Right ventricle myocardium inferior (tissue), 1 donor: ENCODE results near the gene TMEM54. TPM values are rescaled to one million over a fixed set of nuclear protein-coding genes. Genes with fewer than 3 reads are reported as not detected.
"Not testable (repeated sequence)": the region's sequence is repeated elsewhere in the genome, so short reads cannot be mapped to it uniquely, and the experiment has no call there.

ENCODE experiments used
- ATAC-seq: fragments of 200-7000 bp; cut with Tn5 transposase; one replicate; pipeline ENCODE4 v1.9.1; 2020; ENCODE audit warnings: mild to moderate bottlenecking, moderate library complexity
- DNase-seq: peaks from one replicate; pipeline ENCODE4 v3.0.0; 2021; ENCODE audit errors: missing footprints
- intact Hi-C: fragments of 100-400 bp; cut with DNase I; formaldehyde crosslinking; loops from one replicate; pipeline ENCODE4 v1.11.0; 2022
- total RNA-seq: library from RNA; stranded (reverse); fragmentation: NEBNext Ultra II Directional; extraction: Animal tissue kit (Norgen Biotek cat#: 25700); gene quantifications from one replicate; pipeline ENCODE4 v1.2.1, GENCODE V29; 2021
- donor health status: DM: no; HTN: yes; CAD: no; lungs with severe emphysema.

Gene TMEM54
- total RNA-seq, 1 donor from 2014 or later = 10.9 TPM

DNA sequence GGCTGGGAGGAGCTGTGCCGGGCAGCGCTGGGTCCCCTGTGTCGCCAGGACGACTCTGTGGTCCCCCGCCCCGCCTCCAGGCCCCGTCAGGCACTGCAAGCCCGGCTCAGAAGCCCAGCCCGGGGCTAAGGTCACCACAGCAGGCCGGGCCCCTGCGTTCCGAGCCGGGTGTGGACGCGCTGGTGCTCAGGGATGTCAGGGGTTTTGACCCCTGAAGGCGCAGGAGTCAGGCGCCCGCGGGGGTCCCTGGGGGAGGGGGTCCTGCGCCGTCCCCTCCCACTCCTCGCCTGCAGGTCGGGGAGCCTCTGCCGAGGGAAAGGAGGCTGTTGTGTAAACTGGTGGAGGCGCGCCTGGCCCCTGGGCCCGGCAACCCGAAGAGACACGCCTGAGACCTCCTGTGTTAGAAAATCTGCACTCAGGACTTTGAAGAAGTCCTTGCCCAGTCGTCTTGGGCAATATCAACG, 23.7 kb upstream of the TMEM54 start:
- intact Hi-C loops = no loop called here
- ATAC-seq (peak; percentile 53), DNase-seq (no peak)

- peak; percentile 81 for ATAC-seq
- intact Hi-C loops = no loop called here
- peak; percentile 84 for DNase-seq
Observed at GRCh38 chr1:32920833-32921232, 19.6 kb upstream of the TMEM54 start.

GRCh38 chr1:32919811-32920733, 18.9 kb upstream of the TMEM54 start:
- ATAC-seq (no peak), DNase-seq (no peak)

GRCh38 chr1:32918179-32918578, 17.0 kb upstream of the TMEM54 start:
- intact Hi-C loops = no loop called here
- ATAC-seq (no peak), DNase-seq (no peak)

More at GRCh38 chr1:32919811-32920733, 18.9 kb upstream of the TMEM54 start:
- intact Hi-C loops = no loop called here

DNA sequence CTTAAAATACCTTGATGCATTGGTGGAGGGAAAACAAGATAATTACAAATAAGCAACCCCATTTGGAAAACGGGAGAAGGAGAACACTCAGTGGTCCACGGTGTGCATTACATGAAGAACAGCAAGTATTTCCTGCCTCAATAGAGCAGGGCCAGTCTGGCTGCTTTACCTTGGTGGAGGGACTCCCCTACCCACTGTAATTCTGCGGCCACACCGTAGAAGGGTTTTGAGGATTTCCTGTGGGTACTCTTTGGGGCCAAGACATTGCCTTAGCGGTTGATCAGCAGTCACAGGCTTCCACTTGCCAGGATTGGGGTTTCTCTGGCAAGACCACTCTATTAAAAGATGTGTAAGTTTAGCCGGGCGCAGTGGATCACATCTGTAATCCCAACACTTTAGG, 16.3 kb upstream of the TMEM54 start:
- intact Hi-C loops = no loop called here
- DNase-seq = no peak
- ATAC-seq = no peak

DNA sequence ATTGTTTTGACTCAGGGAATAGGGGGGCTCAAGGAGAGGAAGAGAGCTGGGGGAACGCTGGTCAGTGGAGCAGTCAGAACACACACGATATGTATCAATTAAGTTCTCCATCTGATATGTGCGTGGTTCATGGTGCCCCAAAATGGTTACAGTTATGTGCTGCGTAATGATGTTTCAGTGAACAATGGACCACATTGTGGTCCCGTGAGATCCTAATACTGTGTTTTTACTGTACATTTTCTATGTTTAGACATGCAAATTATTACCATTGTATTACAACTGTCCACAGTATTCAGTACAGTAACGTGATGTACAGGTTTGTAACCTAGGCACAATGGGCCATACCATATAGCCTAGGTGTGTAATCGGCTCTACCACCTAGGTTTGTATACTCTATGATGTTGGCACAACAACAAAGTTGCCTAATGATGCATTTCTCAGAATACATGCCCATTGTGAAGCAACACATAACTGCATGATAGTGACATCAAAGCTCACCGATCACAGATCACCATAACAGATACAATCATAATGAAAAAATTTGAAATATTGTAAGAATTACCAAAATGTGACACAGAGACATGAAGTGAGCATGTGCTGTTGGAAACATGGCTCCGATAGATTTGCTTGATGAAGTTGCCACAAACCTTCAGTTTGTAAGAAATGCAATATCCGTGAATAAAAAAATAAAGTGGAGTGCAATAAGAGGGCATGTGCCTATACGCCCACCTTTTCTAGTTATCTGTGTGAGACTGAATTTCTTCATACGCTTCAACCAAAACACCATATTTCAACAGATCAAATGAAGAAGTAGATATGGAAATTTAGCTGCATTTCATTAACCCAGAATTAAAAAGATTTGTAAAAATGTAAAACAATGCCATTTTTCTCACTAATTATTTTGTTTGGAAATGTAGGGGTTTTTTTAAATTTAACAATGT, 14.8 kb upstream of the TMEM54 start:
- ATAC-seq = no peak
- DNase-seq = no peak
- intact Hi-C loops = no loop called here

- intact Hi-C loops = no loop called here
- ATAC-seq (no peak), DNase-seq (no peak)
Observed at GRCh38 chr1:32910319-32910718, 9.1 kb upstream of the TMEM54 start.

- ATAC-seq = no peak
- DNase-seq = no peak
- intact Hi-C loops = no loop called here
Observed at GRCh38 chr1:32907435-32907834, 6.2 kb upstream of the TMEM54 start.

DNA sequence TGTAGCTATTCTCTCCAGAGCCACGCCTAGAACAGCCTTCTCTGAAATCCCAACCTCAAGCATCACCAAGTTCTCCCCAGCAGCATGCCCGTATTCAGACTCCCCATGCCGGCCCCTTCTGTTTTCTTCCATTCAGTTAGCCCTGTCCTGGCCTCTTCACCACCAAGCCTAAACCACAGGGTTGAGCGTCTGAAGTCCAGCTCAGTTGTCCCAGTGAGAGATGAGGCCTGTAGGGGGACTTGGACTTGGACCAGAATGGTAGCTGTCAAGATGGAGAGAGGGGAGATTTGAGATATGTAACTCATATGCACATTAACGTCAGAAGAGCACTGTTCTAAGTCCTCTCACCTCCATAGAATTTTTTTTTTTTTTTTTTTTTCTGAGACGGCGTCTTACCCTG, 5.5 kb upstream of the TMEM54 start:
- intact Hi-C loops = no loop called here
- ATAC-seq = no peak
- no peak for DNase-seq

GRCh38 chr1:32905588-32905987, 4.4 kb upstream of the TMEM54 start:
- not testable (repeated sequence) for ATAC-seq

GRCh38 chr1:32904797-32905196, 3.6 kb upstream of the TMEM54 start:
- no peak for ATAC-seq
- intact Hi-C loops = no loop called here
- DNase-seq = no peak

More at GRCh38 chr1:32905588-32905987, 4.4 kb upstream of the TMEM54 start:
- intact Hi-C loops, DNase-seq: not testable (repeated sequence)

DNA sequence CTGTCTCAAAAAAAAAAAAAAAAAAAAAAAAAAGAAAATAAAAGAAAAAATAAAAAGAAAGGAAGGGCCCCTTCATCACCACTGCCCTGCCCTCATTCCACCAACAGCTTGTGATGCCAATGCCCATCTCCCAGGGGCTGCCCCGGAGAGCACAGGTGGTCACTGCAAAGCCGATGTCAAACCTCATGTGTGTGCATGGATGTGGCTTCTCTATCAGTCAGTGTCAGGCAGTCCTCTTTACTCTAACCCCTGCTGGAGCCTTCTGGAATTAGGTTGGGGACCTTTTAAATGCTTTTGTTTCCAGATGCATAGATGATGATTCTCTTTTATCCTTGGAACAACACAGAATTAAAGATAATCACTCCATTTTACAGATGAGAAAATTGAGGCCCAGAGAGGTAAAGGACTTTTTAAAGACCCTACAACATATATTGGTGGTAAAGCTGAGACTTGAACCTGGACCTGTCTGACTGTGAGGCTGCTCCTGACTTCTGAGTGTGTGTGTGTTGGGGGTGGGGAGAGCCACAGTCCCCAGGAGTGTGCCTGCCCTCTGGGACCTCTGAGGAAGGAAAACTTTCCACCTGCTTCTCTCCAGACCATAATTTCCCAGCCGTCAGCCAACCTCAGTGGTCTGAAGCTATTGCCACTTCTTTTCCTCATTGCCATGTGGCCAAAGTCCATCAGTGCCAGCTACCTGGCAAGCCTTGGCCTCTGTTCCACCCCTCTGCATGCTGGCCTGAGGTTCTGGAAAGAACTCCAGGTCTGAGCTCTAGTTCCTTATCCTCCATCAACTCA, 3.0 kb upstream of the TMEM54 start:
- no peak for DNase-seq
- no peak for ATAC-seq
- intact Hi-C loops = no loop called here

- intact Hi-C loops = no loop called here
- DNase-seq = no peak
- no peak for ATAC-seq
Observed at GRCh38 chr1:32902535-32902920, 1.3 kb upstream of the TMEM54 start.

DNA sequence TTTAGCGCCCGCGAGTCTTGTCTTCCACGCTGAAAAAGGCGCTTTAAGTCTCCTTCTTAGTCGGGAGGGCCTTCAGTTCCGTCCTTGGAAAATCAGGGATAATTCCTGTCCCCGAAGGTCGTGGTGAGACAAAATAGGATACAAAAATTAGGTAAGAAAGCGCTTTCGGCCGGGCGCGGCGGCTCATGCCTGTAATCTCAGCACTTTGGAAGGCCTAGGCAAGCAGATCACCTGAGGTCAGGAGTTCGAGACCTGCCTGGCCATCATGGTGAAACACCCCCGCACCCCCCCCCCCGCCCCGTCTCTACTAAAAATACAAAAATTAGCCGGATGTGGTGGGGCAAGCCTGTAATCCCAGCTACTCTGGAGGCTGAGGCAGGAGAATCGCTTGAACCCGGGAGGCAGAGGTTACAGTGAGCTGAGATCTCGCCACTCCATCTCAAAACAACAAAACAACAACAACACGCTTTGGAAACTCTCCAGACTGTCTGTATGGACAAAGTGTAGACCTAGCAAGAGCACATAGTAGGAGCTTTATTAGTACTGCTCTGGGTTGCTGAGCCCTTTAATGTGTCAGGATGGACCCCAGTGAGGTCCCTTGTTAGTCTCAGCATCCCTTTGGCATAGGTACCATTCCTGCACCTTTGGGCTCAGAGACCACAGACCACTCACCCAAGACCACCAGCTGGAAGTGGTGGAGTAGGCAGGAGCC, 790 bp upstream of the TMEM54 start:
- no peak for ATAC-seq
- no peak for DNase-seq
- intact Hi-C loops = no loop called here

- intact Hi-C loops = no loop called here
- ATAC-seq (peak; percentile 4), DNase-seq (no peak)
Observed at GRCh38 chr1:32900371-32900955, 726 bp downstream of the TMEM54 start.

DNA sequence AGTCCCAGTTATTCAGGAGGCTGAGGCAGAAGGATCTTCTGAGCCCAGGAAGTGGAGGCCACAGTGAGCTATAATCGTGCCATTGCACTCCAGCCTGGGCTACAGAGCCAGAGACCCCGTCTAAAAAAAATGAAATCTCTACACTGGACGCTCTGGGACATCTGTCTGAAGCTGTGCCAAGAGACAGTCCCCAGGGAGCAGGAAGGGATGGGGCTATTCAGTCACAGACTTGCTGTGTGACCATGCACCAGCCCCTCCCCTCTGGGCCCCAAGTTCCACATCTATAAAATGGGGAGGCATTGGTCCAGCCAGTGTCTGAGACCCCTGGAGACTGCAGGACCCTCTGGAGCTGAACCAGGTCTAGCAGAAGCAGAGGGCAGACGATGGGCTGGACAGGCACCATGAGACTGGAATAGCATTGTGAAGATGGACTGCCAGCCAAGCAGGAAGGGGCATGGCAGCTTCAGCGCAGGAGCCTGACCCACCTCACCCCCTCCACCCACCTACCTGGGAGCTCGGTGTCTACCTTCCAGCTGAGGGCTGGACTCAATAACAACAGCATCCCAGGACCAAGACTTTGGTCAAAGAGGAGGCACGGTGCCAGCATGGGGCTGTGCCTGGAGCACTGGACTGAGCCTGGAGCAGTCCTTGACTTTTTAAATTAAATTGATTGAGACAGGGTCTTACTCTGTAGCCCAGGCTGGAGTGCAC, 1.4 kb downstream of the TMEM54 start:
- DNase-seq (no peak), ATAC-seq (no peak)
- intact Hi-C loops = no loop called here

DNA sequence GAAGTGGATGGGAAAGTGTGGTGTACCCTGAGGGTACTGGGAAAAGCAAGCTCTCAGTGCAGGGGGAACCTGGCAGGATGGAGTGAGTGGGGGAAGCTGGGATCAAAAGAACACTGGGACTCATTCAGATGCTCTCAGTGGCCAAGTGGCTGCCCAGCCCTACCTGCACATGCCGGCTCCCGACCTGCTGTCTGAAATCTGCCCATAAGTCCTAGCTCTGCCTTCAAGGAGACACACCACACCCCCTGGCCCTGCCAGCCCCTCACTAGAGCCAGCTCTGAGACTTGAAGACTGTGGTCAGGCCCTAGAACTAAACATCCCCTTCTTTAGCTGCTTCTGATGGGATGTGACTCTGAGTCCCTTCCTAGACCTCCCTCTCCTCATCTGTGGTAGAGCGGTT, 2.2 kb downstream of the TMEM54 start:
- ATAC-seq (no peak), DNase-seq (no peak)
- intact Hi-C loops = no loop called here
